Right lobe of liver (tissue), 4 donors: ENCODE data around the gene RIMKLB.

Source experiments
- POLR2A ChIP-seq: fragments of 450-650 bp; IDR thresholded peaks from one replicate; pipeline ENCODE4 v1.6.1; 2017; ENCODE audit warnings: antibody characterized with exemption, mild to moderate bottlenecking
- TF ChIP-seq, protein P1 (sequence below), 4 donors: fragments of 200-600 bp in 3 of 4; fragments of 450-650 bp in 1 of 4; IDR thresholded peaks; one replicate each; pipeline versions ENCODE4 v1.5.1 to v1.8.0; 2016 to 2022; ENCODE audit warnings: antibody characterized with exemption in 4 of 4, mild to moderate bottlenecking in 2 of 4
- donor health status: DM: no; HTN: no; CAD: no.
- donor health status: DM: no; HTN: no; CAD: no.
- donor health status: DM: no; HTN: yes; CAD: no.

GRCh38 chr12:8827551-8828256, 129.9 kb downstream of the RIMKLB start:
- TF ChIP-seq, protein P1, sequence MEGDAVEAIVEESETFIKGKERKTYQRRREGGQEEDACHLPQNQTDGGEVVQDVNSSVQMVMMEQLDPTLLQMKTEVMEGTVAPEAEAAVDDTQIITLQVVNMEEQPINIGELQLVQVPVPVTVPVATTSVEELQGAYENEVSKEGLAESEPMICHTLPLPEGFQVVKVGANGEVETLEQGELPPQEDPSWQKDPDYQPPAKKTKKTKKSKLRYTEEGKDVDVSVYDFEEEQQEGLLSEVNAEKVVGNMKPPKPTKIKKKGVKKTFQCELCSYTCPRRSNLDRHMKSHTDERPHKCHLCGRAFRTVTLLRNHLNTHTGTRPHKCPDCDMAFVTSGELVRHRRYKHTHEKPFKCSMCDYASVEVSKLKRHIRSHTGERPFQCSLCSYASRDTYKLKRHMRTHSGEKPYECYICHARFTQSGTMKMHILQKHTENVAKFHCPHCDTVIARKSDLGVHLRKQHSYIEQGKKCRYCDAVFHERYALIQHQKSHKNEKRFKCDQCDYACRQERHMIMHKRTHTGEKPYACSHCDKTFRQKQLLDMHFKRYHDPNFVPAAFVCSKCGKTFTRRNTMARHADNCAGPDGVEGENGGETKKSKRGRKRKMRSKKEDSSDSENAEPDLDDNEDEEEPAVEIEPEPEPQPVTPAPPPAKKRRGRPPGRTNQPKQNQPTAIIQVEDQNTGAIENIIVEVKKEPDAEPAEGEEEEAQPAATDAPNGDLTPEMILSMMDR (IDR thresholded peaks at IDR 0.05) = no peak
- no peak for TF ChIP-seq POLR2A
